ENCODE results near the gene CIPC.

Gene CIPC

GRCh38 chr14:77103951-77104350 lies 5.9 kb downstream of the CIPC start:
- DNase-seq = no peak

DNA sequence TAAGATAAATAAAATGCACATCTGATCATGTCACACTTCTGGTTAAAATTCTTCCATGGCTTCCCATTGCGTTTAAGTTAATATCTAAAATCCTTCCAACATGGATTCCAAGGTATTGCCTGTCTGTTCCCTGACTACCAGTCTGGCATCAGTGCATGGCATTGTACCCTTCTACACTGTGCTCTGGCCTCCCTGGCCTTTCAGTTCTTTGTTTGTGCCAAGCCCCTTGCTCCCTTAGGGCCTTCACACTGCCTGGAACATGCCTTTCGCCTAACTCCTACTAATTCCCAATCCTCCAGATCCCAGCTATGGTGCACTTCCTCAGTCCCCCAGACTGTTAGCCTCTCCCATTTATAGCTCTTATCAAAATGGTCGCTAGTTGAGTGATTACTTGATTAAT lies 6.3 kb downstream of the CIPC start:
- no peak for DNase-seq

GRCh38 chr14:77105145-77105939 lies 7.3 kb downstream of the CIPC start:
- no peak for DNase-seq

GRCh38 chr14:77106666-77107065 lies 8.6 kb downstream of the CIPC start:
- DNase-seq = no peak

GRCh38 chr14:77107228-77107627 lies 9.2 kb downstream of the CIPC start:
- no peak for DNase-seq

DNA sequence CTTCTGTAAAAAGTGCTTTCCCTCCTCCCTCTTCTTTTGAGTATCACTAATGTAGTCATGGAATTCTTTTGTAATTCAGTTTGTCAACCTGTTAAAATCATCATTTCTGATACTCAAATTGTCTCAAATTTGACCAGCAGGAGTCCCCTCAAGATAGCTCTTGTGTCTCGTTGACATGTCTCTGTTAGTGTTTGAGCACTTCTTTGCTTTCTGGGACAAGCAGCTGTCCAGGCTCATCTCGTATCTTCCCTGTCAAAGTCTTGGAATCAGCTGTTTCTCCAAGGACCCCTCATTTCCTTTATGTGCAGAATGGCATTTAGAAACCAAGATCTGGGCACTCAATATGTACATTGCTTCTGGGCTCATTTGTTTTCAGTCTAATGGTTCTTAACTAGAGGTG lies 10.7 kb downstream of the CIPC start:
- DNase-seq = no peak

DNA sequence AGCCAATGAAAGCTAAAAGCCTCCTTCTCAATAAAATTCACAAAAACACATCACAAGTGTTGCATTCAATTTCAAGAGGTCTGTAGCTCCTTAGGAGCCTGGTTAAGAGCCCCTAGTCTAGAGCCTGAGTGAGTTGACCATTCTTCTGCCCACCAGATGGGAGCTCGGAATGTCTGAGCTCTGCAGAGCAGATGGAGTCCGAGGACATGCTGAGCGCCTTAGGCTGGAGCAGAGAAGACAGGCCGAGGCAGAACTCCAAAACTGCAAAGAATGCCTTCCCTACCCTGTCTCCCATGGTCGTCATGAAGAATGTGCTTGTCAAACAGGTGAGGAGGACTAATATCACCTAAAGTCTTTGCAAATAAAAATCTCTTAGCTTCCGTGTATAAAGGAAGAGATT lies 11.6 kb downstream of the CIPC start:
- no peak for DNase-seq

DNA sequence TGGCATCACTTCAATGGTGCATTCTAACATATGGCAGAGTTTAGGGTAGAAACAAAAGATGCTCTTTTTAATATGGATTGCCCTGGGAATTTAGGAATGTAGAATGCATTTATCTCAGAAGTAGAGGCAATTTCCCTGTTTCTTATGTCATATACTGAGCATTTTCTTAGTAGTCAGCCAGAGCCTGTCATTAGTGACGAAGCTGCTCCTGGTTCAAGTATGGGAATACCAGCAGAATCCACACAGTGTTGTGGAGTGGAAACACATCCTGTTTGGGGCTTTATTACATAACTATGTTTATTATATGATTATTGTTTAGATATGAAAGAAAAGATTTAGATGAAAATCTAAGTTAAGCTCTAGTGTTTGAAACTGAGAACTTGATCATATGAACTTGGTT lies 12.2 kb downstream of the CIPC start:
- no peak for DNase-seq

DNA sequence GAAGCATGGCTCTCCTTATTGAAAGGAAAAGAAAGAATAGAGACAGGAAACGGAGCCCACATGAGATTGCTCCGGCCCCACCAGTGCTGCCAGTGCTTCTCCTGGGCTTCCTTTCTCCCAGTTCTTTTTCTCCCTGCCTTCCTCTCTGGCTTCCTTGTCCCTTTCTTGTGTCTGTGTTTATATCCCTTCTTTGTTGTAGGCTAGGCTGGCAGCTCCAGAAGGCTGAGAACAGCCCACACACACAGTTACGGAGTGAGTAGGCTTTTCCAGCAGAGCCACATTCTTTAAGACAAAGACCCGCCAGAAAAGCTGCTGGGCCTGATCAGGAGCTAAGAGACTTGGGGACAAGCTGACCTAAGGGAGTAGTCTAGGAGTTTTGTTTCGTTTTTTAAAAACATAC lies 13.0 kb downstream of the CIPC start:
- no peak for DNase-seq

GRCh38 chr14:77113644-77114043 lies 15.6 kb downstream of the CIPC start:
- DNase-seq = no peak

GRCh38 chr14:77114609-77115008 lies 16.6 kb downstream of the CIPC start:
- DNase-seq = no peak

DNA sequence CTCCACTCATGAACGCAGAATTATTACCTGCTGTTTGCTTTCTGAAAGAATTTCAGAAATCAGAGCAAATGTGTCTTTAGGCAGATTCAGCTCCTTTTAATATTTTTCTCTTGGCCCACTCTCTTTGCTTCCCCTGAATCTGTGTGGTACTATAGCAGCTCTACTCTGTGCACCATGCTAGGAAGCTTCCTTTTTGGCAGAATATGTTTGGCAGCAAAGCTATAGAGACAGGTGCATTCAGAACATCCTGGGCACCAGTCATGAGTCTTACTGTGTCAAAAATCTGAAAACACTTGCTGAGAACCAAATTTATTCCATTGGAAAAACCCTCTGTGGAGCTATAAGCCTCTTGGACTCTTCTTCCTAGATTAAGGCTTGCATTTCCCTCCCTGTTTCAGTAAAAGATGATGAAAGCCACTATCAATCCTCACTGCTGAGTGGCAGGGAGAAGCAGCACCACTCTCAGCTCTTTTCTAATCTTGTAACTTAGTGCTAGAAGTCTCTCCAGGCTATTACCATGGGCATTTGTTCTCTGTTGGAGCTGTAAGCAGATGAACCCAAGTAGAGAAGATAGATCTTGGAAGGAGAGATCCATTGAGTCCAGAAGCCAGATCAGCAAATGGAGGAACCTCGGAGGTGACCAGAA lies 18.2 kb downstream of the CIPC start:
- DNase-seq = no peak

GRCh38 chr14:77119851-77120250 lies 21.8 kb downstream of the CIPC start:
- DNase-seq = no peak

DNA sequence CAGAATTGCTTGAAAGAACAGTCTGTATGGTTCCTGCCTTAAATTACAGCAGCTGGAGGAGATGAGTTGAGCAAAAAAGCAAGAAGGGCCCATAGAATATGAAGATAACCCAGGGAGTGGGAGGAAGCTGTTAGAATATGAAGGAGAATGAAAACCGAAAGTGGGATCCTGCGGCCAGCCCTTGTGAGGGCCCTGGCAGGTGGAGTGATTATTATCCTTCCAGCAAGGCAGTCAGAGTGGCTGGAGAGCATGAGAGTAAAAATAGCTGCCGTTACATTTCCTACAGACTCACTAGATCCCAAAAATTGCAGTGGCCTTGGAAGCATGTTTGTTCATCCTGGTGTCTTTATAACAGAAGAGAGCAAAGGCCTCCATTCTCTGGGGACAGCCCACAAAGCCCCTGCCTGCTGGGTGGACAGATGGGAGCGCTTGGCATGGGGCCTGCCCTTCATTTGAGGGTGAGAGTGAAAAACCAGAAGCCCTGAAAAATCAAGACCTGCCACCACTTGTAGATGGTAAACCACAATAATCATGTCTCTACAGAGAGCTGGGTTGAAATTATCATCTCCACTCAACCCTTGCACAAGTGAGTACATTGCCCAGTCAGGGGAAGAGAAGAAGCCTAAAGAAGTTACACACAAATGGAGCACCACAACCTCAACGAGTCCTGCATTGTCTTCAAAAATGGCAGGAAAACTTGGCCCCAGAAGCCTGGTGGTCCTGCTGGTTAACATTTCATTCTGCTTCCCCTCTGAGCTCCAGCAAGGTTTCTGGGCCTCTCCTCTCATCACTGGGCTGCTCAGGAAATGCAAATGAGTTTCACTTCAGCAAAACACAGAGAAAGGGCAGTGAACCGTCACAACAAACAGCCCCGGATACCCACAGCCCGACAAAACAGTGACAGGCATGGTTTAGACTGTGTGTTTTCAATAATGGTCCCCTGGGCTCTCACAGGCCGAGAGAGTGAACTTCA lies 23.0 kb downstream of the CIPC start:
- no peak for DNase-seq

GRCh38 chr14:77122526-77123125 lies 24.6 kb downstream of the CIPC start:
- no peak for DNase-seq

DNA sequence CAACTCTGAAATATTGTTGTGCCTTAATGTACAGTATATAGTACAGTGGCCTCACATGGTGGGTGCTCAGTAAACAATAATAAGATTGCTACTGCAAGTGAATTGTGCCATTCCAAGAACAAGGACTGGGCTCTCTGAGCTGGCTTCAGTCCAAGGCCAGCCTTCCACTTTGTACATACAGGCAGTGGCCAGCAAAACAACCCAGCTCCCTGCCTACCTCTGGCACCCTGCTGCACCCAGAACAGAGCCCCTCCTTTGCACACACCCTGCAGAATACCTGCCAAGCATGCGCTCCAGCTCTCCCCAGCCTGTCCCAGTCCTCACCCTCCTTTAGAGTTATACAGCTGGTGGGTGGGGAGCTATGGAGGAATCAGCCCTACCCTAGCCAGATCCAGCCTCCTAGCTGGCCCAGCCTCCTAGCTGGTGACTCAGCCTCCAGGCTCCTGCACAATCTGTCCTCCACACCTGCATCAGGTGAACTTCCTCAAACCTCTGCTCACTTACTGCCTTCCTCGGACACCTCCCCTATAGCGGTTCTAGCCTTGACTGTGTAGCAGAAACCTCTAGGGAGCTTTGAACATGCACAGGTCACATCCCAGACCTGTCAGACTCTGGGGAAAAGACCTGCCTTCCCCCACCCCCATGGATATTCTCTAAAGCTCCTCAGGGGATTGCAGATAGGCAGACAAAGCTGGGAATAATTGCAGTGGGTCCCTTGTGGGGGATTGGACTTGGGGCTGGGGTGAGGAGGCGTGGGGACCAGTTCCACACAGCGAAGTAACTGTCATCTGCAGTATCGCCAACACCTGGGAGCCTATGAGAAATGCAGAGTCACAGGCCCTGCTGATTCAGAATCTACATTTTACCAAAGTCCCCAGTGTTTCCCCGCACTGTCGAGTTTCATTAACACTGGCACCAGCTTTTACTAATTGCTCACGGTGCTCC lies 25.6 kb downstream of the CIPC start:
- no peak for DNase-seq

DNA sequence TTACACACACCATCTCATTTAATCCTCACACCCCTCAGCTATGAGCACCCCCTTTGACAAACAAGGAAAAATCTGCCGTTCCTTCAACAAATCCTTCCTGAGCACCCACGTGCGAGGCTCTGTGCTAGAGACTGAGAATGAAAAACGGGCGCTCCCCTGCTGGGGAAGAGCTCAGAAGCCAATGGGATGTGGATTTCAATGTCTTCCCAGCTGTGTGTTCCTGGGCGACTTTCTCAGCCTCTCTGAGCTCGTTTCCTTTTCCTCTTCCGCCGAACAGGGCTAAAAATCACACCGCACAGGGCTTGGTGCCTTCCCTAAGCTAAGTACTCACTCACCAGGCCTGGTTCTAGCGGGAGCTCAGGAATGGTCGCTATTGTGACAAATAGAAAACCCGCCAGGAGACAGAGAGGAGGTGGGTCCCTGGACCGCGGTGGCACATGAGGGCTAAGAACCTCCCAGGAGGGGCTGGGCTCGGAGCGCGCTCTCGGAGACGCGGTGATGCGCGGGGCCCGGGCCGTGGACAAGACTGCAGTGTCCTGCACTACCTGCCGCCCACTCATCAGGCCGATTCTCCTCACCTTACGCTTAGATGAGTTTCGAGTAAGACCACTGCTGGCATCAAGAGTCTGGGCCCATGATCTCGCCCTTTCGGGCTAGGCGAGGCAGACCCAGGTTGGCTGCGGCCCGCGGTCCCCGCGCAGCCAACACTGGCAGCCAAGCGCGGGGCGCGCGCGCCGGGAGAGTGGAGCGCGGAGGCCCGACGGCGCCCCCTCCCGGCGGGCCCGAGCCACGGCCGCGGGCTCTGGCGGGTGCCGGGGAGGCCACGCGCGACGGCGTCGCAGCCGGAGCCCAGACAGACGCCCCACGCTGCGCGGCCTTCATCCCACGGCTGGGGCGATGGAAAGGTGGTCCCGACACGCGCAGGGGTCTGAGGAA lies 26.6 kb downstream of the CIPC start:
- DNase-seq = peak; percentile 11

DNA sequence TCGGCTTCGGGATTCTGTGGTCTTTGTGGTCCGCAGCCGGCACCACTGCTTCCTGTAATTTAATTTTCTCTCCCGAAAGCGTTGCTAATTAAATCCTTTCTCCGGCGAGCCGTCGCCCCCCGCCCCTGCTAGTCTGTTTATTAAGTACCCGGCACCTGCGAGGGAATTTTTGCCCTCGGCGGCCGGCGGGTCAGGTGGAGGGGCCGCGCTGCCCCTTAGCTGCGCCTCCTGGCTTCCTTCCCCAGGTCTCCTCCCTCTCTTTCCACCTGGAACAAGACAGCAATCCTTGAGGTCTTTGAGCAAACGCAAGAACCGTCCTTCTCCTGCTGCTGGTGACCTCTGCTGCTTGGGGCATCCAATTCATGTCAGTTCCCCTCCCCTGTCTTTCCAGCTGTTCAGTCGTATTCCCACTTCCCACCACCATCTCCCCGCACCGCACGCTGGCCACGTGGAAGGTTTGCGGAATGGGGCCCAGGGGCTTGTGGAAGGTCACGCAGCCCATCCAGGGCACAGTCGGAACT lies 27.3 kb downstream of the CIPC start:
- no peak for DNase-seq

GRCh38 chr14:77125823-77126325 lies 27.8 kb downstream of the CIPC start:
- DNase-seq = no peak

- no peak for DNase-seq
Measured at GRCh38 chr14:77126461-77126990, 28.5 kb downstream of the CIPC start.
